Measurements from ENCODE around the gene TUB. TPM values are rescaled to one million over a fixed set of nuclear protein-coding genes. Genes with fewer than 3 reads are reported as not detected.

TUB gene
- total RNA-seq, 1 donor from 2014 or later = 2.9 TPM

DNA sequence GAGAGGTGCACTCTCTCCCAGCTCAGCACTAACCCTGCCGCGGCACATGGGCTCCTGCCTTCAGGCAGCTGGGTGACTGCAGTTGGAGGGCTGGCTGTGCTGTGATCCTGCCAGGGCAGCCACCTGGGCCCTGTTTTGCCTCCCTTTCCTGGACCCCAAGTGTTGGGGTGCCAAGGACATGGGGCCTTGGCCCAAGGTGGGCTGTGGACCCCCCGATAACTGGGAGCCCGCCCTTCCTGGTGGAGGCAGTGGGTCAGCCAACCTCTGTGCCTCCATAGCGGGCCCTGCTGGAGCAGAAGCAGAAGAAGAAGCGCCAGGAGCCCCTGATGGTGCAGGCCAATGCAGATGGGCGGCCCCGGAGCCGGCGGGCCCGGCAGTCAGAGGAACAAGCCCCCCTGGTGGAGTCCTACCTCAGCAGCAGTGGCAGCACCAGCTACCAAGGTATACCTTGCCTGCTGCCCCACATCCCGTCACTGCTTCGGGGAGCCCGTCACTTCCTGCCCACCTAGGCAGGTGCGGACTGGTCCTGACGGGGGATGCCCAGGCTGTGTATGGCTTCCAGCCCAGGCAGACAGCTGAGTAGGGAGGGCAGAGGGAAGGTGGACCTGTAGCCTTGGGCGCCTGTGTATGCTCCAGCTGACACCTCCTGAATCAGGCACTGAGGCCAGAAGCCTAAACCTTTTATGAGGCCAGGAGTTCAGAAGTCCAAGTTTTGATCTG, 8.9 kb downstream of the TUB start:
- no peak for TF ChIP-seq CTCF (IDR thresholded peaks at IDR 0.05; ENCODE audit: unreplicated experiment)
- H3K9me3 Mint-ChIP-seq (ENCODE audit: unreplicated experiment) = no peaks in the 10 kb centered on the region
- DNase-seq (ENCODE audit: low spot score) = no peak
- H3K27ac Mint-ChIP-seq (ENCODE audit: unreplicated experiment) = no peak overlapping the region
- H3K4me3 Mint-ChIP-seq (ENCODE audit: unreplicated experiment) = no peak overlapping the region
- peaks cover 10% of the 10 kb centered on the region for H3K27me3 Mint-ChIP-seq (ENCODE audit: unreplicated experiment)
- H3K4me1 Mint-ChIP-seq (ENCODE audit: unreplicated experiment) = peaks cover 12% of the 10 kb centered on the region
- H3K36me3 Mint-ChIP-seq (ENCODE audit: low read depth, unreplicated experiment) = no peaks in the 10 kb centered on the region

- Mint-ChIP-seq H3K27me3 (ENCODE audit: unreplicated experiment) (peaks cover 10% of the 10 kb centered on the region), H3K27ac (ENCODE audit: unreplicated experiment) (no peak overlapping the region), H3K9me3 (ENCODE audit: unreplicated experiment) (no peaks in the 10 kb centered on the region), H3K4me3 (ENCODE audit: unreplicated experiment) (no peak overlapping the region), H3K4me1 (ENCODE audit: unreplicated experiment) (peaks cover 12% of the 10 kb centered on the region), H3K36me3 (ENCODE audit: low read depth, unreplicated experiment) (no peaks in the 10 kb centered on the region)
- TF ChIP-seq CTCF (IDR thresholded peaks at IDR 0.05; ENCODE audit: unreplicated experiment) = peak; percentile 73
- DNase-seq (ENCODE audit: low spot score) = peak; percentile 75
Measured at GRCh38 chr11:8090756-8091155, 9.7 kb downstream of the TUB start.

DNA sequence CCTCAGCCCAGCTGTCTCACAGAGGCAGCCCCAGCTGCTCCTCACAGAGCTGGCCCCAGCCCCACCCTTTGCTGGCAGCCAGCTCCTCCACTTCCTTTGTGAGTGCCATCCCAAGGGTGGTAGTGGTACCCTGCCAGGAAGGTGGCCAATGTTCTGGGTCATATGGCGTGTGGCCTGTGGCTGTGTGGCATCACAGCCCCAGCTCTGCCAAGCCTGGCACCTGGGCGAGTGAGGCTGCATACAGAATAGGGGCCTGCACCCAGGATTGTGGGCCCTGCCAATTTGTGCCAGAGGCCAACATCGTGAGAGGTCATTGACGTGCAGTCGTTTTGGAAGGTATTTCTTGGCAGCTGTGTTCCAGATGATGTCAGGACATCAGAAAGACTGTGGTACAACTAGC, 10.7 kb downstream of the TUB start:
- H3K27me3 Mint-ChIP-seq (ENCODE audit: unreplicated experiment) = peaks cover 12% of the 10 kb centered on the region
- no peaks in the 10 kb centered on the region for H3K9me3 Mint-ChIP-seq (ENCODE audit: unreplicated experiment)
- no peak overlapping the region for H3K4me3 Mint-ChIP-seq (ENCODE audit: unreplicated experiment)
- DNase-seq (ENCODE audit: low spot score) = no peak
- no peaks in the 10 kb centered on the region for H3K36me3 Mint-ChIP-seq (ENCODE audit: low read depth, unreplicated experiment)
- peaks cover 15% of the 10 kb centered on the region for H3K4me1 Mint-ChIP-seq (ENCODE audit: unreplicated experiment)
- no peak overlapping the region for H3K27ac Mint-ChIP-seq (ENCODE audit: unreplicated experiment)
- no peak for TF ChIP-seq CTCF (IDR thresholded peaks at IDR 0.05; ENCODE audit: unreplicated experiment)

DNA sequence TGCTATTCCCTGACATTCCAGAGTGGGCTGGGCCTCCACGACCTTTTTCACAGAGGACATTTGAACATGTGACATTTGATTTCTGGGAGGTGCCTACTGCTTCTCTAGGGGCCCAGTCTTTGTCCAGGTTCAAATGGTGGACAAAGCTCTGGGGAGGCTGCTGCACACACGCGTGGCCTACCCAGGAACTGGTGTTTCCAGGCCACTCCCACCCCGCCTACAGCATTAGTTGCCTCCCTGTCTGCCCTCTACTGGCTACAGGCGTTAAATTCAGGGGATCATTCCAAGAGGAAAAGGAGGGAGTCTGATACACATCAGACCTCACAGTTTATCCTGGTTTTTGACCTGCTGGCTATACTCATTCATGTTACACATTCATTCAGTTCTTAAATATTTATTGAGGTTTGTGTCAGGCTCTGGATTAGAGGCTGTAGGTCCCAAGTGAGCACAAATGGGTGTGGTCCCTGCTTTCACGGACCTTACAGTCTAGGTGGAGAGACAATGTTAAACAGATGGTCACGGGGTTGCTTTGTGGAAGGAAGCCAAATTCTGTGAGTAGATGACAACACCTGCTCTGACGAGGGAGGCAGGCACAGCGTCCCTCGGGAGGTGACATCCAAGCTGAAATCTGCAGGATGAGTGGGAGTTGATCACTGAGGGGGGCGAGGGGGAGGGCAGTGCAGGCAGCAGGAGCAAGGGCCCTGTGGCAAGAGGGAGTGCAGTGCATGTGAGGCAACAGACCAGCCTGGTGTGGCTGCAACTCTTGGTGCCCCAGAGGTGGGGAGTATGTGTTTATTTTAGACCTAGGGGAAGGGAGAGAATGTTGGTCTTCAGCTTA, 11.8 kb downstream of the TUB start:
- no peaks in the 10 kb centered on the region for H3K9me3 Mint-ChIP-seq (ENCODE audit: unreplicated experiment)
- peak; percentile 71 for DNase-seq (ENCODE audit: low spot score)
- peaks cover 9% of the 10 kb centered on the region for H3K27me3 Mint-ChIP-seq (ENCODE audit: unreplicated experiment)
- peak; percentile 59 for TF ChIP-seq CTCF (IDR thresholded peaks at IDR 0.05; ENCODE audit: unreplicated experiment)
- H3K4me3 Mint-ChIP-seq (ENCODE audit: unreplicated experiment) = no peak overlapping the region
- H3K36me3 Mint-ChIP-seq (ENCODE audit: low read depth, unreplicated experiment) = no peaks in the 10 kb centered on the region
- peaks cover 15% of the 10 kb centered on the region for H3K4me1 Mint-ChIP-seq (ENCODE audit: unreplicated experiment)
- H3K27ac Mint-ChIP-seq (ENCODE audit: unreplicated experiment) = no peak overlapping the region
